Thoracic aorta (tissue), 2 donors: Measurements from ENCODE around the gene DIAPH1. TPM values are rescaled to one million over a fixed set of nuclear protein-coding genes. Genes with fewer than 3 reads are reported as not detected.

ENCODE experiments used
- ATAC-seq: fragments of 150-250 bp; one replicate; pipeline ENCODE4 v1.8.0; 2017; ENCODE audit warnings: low read depth; ENCODE audit not compliant: insufficient number of reproducible peaks, low FRiP score
- DNase-seq: peaks from one replicate; pipeline ENCODE4 v3.0.0-alpha.2; 2020; ENCODE audit warnings: low spot score
- H3K27ac ChIP-seq, 2 donors: fragments of 200-600 bp; sonication (generic); 1 replicate in 1 of 2; 2 replicates in 1 of 2; pipeline ENCODE4 v1.5.1; 2016; ENCODE audit warnings: mild to moderate bottlenecking in 2 of 2, moderate library complexity in 2 of 2
- H3K27me3 ChIP-seq: fragments of 200-600 bp; sonication (generic); replicated peaks from 2 replicates; pipeline ENCODE4 v1.6.0; 2016; ENCODE audit warnings: mild to moderate bottlenecking; ENCODE audit not compliant: insufficient read depth
- H3K36me3 ChIP-seq: fragments of 200-600 bp; sonication (generic); one replicate; pipeline ENCODE4 v1.5.1; 2016
- H3K4me1 ChIP-seq, 2 donors: fragments of 200-600 bp; sonication (generic); 1 replicate in 1 of 2; 2 replicates in 1 of 2; pipeline versions ENCODE4 v1.5.1 to v1.6.0; 2016; ENCODE audit warnings: low read depth in 2 of 2, mild to moderate bottlenecking in 1 of 2; ENCODE audit not compliant: control insufficient read depth in 1 of 2
- H3K4me3 ChIP-seq: fragments of 200-600 bp; sonication (generic); 2 replicates; pipeline ENCODE4 v1.5.1; 2016; ENCODE audit warnings: mild to moderate bottlenecking
- H3K9me3 ChIP-seq: fragments of 200-600 bp; sonication (generic); 2 replicates; pipeline ENCODE4 v1.5.1; 2016
- CTCF ChIP-seq: fragments of 200-600 bp; sonication (generic); IDR thresholded peaks from one replicate; pipeline ENCODE4 v1.5.1; 2019; ENCODE audit warnings: antibody characterized with exemption
- total RNA-seq, 2 donors: library from RNA; depleted of rRNA; stranded (reverse); fragments of >200 nt; gene quantifications; one replicate each; pipeline versions ENCODE4 v1.1.0 to v1.2.3, GENCODE V29; 2016

The DIAPH1 gene
- total RNA-seq, 2 donors from 2014 or later = 91.0 to 93.1 TPM

GRCh38 chr5:141605523-141606277 is 13.1 kb downstream of the DIAPH1 start:
- Histone ChIP-seq H3K4me3 (peak overlapping the region; percentile 43), H3K4me1 (peaks cover 32 to 39% of the 10 kb centered on the region in 2 donors), H3K27me3 (no peaks in the 10 kb centered on the region), H3K9me3 (no peaks in the 10 kb centered on the region), H3K36me3 (no peaks in the 10 kb centered on the region), H3K27ac (peak overlapping the region; percentile 58 to 85)
- peak; percentile 67 for ATAC-seq
- no peak for TF ChIP-seq CTCF
- peak; percentile 14 for DNase-seq

- Histone ChIP-seq H3K4me1 (peaks cover 43 to 50% of the 10 kb centered on the region in 2 donors), H3K27ac (peak overlapping the region in 1 of 2 donors; percentile 85), H3K36me3 (no peaks in the 10 kb centered on the region), H3K27me3 (no peaks in the 10 kb centered on the region), H3K9me3 (no peaks in the 10 kb centered on the region), H3K4me3 (peak overlapping the region; percentile 24)
- DNase-seq (peak; percentile 57), ATAC-seq (peak; percentile 67)
- TF ChIP-seq CTCF = no peak
These were observed 14.7 kb downstream of the DIAPH1 start for GRCh38 chr5:141603923-141604717.

- no peak for TF ChIP-seq CTCF
- DNase-seq (no peak), ATAC-seq (no peak)
- no peaks in the 10 kb centered on the region for H3K27me3 ChIP-seq
- H3K27ac ChIP-seq = no peak overlapping the region
- H3K4me3 ChIP-seq = no peak overlapping the region
- peaks cover 53 to 57% of the 10 kb centered on the region in 2 donors for H3K4me1 ChIP-seq
- no peaks in the 10 kb centered on the region for H3K9me3 ChIP-seq
- H3K36me3 ChIP-seq = no peaks in the 10 kb centered on the region
These were observed 16.2 kb downstream of the DIAPH1 start for GRCh38 chr5:141602606-141603005.

GRCh38 chr5:141598391-141599345 is 20.1 kb downstream of the DIAPH1 start:
- DNase-seq = no peak
- Histone ChIP-seq H3K36me3 (no peaks in the 10 kb centered on the region), H3K27me3 (no peaks in the 10 kb centered on the region), H3K27ac (peak overlapping the region; percentile 64 to 81), H3K9me3 (no peaks in the 10 kb centered on the region), H3K4me1 (peaks cover 22 to 29% of the 10 kb centered on the region in 2 donors), H3K4me3 (no peak overlapping the region)
- ATAC-seq = peak; percentile 75
- no peak for TF ChIP-seq CTCF
